Erythroblast (primary cell): ENCODE data around the gene MEGF10.

Source experiments
- DNase-seq, 2 experiments: peaks; one replicate each; lab custom pipeline; 2025; lab: John Stamatoyannopoulos, UW
- GATA1 ChIP-seq: IDR thresholded peaks from 2 replicates; pipeline ENCODE4 v1.6.1; 2011; ENCODE audit warnings: low read depth, mild to moderate bottlenecking, control low read depth, low read length, moderate library complexity
- POLR2A ChIP-seq: IDR thresholded peaks from 2 replicates; pipeline ENCODE4 v1.6.1; 2011; ENCODE audit warnings: mild to moderate bottlenecking, low read length

The MEGF10 gene

DNA sequence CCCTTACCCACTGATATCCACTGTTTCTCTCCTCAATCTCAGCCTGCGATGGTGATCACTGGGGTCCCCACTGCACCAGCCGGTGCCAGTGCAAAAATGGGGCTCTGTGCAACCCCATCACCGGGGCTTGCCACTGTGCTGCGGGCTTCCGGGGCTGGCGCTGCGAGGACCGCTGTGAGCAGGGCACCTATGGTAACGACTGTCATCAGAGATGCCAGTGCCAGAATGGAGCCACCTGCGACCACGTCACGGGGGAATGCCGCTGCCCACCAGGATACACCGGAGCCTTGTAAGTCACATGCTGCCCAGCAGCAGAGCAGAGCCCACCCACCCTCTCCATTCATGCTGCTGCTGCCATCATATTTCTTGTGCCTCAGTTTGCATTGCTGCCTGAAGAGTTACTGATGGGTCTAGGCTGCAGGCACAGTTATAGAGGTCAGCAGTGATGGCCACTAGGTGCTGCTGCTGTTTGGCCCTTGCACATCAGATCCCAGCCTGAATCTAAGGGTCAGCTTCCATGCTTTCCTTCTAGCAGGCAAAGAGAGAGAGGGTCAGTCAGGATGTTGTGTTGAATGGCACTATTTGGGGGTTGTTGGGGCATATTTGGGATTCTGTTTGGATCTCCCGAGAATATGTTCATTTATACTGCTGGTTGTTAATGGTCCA is 106.0 kb downstream of the MEGF10 start:
- DNase-seq, result no peak
- no peak for TF ChIP-seq GATA1
- TF ChIP-seq POLR2A, result no peak

DNA sequence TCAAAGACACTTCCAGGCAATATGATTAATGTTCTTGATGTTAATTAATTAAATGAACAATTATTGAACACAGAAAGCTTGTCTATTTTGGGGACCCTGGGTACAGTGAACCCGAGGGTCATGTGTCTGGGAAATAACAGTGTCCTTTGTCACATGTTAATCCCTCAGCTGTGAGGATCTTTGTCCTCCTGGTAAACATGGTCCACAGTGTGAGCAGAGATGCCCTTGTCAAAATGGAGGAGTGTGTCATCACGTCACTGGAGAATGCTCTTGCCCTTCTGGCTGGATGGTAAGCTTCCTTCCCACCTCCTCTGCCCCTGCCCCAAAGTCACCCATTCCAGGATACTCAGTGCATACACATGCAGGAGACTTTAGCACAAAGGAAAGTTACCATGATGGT is 107.9 kb downstream of the MEGF10 start:
- TF ChIP-seq POLR2A (no peak), GATA1 (no peak)
- no peak for DNase-seq

DNA sequence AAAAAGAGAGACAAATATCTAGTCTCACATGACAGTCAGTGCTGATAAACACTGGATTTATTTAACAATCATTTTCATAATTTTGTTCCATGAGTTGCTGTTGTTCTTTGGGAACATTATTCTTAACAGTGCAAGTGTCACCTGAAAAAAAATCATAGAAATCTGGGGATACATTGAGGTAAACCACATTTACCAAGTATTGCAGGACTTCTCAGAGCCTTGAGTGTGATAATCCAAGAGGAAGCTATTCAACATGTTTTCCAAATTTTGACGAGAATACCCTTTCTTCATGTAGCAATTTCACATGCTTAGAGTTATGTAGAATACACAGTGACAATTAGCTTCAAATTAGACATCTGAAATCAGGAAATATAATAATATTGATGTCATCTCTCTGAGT is 108.5 kb downstream of the MEGF10 start:
- no peak for DNase-seq
- TF ChIP-seq GATA1 (no peak), POLR2A (no peak)

DNA sequence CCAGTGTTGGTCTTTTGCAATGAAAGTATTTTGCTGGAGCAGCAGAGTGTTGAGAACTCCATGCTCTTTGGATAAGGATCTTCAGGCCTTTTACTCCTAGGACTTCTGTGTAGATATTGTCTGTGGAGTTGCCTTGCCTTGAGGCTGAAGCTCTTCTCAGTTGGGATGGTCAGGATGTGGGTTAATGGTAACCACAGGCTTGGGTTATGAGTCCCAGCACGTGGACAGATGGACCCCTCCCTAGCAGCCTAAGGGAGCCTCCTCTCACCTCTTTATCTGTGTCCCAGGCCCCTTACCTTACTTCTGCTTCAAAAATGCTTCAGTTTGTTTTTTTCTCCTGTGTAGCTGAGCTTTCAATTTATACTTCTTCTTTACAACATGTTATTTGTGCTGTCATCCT is 109.9 kb downstream of the MEGF10 start:
- DNase-seq, result no peak
- TF ChIP-seq POLR2A (no peak), GATA1 (no peak)

DNA sequence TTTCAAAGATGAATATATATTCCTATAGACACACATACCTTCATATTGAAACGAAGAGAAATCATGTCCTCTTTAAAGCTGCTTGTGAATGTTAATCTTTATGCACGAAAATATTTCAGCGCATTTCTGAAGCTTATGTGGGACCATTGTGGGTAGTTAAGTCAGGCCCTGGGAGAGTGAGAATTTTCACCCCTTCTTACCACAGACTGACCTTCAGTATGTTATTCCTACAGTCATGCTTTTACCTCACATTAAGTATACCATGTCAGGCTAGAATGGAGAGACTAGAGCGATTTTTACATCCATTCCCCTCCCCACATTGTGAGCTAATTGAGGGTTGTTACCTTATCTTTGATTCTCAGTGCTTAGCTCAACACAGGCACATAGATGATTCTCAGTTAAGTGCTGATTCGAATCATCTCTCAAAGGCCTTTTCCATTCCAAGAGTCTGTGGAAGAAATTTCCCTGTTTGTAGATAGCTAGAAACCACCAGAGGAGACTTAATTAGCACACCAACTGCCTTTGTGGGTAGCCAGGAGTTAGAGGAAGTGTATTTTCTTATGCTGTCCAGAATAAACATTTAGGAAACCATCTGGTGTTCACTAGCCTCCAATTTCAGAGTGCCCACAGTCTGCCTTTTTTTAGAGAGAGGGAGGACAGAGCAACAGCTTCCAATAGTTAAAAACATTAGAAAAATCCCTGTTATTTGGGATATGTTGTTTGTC is 110.5 kb downstream of the MEGF10 start:
- TF ChIP-seq POLR2A (no peak), GATA1 (no peak)
- no peak for DNase-seq

DNA sequence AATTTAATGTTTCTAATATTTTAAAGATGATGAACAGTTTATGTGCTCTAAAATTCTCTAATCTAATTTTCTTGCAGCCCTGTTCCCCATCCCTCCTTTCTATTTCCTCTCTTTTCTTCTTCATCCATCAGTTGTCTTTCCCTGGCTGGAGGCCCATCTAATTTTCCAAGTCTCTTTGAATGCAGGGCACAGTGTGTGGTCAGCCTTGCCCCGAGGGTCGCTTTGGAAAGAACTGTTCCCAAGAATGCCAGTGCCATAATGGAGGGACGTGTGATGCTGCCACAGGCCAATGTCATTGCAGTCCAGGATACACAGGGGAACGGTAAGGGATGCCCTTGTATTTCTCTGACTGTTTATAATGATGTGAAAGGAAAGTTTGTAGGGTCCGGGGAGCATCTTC is 111.8 kb downstream of the MEGF10 start:
- DNase-seq, result no peak
- TF ChIP-seq GATA1 (no peak), POLR2A (no peak)

DNA sequence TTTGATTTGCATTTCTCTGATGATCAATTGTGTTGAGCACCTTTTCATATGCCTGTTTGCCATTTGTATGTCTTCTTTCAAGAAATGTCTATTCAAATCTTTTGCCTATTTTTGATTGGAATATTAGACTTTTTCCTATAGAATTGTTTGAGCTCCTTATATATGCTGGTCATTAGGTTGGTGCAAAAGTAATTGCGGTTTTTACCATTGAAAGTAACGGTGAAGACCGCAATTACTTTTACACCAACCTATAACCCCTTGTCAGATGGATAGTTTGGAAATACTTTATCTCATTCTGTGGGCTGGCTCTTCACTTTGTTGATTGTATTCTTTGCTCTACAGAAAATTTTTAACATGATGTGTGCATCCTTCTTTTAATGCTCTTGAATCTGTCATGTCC is 113.6 kb downstream of the MEGF10 start:
- TF ChIP-seq POLR2A (no peak), GATA1 (no peak)

DNA sequence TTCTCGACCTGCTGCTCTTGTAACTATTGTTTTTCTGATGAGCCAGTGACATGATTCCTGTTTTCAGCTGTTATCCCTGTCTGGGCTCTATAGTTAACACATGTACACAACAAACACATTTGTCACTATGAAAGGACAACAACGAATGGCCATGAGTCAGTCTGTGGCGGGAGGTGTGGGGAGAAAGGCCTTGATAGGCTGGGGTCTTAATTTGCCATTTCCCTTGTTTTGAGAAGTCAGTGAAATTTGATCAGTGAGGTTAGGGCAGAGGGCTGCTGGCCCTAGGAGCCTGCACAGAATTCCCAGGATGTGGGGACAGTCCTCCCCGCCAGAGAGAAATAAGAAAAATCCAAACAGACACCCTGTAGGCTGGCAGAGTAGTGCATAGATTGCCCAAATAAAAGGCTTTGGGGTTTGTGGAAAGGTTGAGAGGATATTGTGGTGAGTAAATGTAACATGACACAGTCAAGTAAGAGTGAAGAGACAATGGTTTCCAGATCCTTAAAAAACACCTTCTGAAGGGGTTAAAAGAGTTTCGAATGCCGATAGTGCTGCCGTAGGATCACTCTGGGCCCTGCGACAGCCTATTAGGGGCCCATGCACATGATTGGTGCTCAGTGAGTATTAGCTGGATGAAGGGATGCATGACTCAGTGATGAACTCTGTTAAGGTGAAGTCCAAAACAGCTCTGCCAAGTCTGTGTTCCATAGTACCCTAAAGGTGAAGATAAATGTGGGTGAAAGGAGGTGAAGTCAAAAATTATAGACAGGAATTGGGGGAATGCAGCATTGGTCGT is 115.9 kb downstream of the MEGF10 start:
- TF ChIP-seq GATA1 (no peak), POLR2A (no peak)
- DNase-seq, result no peak

More for the DNA sequence above, 113.6 kb downstream of the MEGF10 start:
- DNase-seq, result no peak

DNA sequence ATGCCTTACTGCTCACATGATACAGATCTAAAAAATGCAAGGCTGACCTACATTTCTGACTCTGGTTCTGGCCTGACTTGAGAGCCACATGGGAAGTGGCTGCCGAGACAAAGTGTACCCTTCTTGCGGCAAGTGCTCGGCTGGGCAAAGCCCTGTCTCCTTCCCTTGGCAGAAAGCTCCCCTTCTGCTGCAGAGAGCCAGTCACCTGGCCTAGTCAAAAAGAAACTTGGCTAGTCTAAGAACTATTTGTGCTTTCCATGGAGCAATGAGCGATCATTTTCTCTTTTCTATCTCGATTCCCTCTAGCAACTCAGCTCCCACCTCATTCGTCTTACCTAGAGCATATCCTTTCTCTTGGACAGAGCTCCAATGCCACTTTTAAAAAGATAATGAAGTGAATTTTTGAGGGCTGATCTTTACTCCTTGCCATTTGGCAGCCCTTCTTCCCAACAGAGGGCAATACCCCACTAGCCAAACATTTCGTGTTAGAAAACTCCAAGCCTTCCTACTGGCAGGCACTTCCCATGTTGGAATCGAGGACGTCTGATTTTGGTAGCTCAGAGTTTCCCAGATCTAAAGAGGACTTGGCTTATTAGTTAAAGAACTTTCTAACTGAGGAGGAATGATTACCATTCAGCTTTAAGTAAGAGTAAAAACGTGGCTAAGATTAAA is 118.8 kb downstream of the MEGF10 start:
- DNase-seq, result no peak
- TF ChIP-seq POLR2A (no peak), GATA1 (no peak)

DNA sequence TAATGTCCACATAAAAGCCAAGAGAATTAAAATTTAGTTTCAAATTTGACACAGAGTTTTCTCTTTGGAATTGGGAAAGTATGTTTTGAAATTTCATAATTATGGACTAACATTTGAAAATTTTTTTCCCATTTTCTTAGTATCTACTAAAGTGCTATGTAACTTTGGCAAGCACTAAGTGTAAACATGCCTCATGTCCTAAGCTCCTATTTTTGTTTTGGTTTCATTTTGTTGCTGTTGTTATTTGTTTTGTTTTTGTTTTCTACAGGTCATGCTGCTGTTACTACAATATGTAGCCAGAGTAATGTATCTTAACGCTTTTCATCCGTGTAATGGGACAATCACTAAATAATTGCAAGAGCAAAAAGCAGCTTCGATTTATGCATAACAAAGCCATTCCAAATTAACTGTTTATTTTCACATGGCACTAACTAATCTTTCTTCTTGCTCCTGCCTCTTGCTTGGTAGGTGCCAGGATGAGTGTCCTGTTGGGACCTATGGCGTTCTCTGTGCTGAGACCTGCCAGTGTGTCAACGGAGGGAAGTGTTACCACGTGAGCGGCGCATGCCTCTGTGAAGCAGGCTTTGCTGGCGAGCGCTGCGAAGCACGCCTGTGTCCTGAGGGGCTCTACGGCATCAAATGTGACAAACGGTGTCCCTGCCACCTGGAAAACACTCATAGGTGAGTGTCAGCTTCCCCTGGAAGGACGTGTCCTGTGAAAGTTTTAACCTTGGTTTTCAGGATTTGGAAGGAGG is 119.5 kb downstream of the MEGF10 start:
- TF ChIP-seq GATA1 (no peak), POLR2A (no peak)
- no peak for DNase-seq

DNA sequence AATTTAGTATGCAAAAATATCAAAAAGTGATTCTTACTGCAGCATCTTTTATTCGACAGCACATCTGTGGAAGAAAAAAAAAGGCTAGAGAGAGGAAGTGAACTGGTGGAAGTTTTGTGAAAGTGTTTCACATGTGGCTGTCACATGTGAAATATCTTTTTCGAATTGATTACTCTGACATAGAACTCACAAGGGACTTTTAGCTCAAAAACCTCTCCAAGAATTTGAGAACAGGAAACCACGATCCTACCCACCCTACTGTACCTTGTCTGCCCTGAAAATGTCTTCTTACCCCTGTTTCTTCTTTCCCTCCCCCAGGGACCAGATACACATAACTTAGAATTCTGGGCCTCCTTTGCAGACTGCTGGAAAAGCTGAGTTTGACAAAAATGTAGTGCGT is 120.4 kb downstream of the MEGF10 start:
- no peak for DNase-seq
- TF ChIP-seq GATA1 (no peak), POLR2A (no peak)

DNA sequence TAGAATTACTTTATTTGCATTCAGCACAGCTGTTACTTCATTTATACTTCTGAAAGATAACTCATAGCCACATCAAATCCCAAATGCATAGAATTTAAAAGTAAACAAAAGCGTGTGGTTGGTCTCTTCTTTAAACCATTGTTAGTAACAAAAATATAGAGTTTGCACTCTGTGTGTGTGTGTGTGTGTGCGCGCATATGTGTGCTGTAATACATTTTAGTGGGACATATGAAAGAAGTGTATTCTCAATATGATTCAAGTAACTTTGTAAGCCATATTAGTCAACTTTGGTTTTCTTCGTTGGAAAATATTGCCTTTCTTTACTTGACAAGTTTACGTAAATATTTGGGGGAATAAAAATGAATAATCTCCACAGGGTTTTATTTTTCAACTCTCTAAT is 120.8 kb downstream of the MEGF10 start:
- no peak for DNase-seq
- TF ChIP-seq POLR2A, result no peak
- no peak for TF ChIP-seq GATA1

DNA sequence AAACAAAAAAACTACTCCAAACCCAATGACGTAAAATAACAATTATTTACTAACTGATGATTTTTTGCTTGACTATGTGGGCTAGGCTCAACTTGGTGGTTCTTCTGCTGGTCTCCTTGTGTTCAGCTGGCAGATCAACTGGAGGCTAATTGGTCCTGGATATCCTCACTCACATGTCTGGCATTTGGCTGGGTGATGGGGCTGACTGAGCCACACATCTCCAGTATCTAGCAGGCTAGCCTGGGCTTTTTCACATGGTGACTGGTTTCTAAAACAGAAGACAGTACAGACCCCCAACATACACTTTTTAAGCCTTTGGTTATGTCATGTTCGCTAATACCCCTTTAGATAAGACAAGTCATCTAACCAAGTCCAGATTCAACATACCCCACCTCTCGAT is 122.1 kb downstream of the MEGF10 start:
- no peak for TF ChIP-seq POLR2A
- no peak for TF ChIP-seq GATA1
- DNase-seq, result no peak
